SH-SY5Y (cell line): ENCODE measurements around the gene TTC28.

Source experiments
- GATA2 ChIP-seq: IDR thresholded peaks from 2 replicates; pipeline ENCODE4 v1.6.1; 2011; ENCODE audit warnings: mild to moderate bottlenecking, low read depth, low read length
- GATA3 ChIP-seq: IDR thresholded peaks from 2 replicates; pipeline ENCODE4 v1.6.1; 2011; ENCODE audit warnings: low read depth, mild to moderate bottlenecking, low read length, moderate library complexity

DNA sequence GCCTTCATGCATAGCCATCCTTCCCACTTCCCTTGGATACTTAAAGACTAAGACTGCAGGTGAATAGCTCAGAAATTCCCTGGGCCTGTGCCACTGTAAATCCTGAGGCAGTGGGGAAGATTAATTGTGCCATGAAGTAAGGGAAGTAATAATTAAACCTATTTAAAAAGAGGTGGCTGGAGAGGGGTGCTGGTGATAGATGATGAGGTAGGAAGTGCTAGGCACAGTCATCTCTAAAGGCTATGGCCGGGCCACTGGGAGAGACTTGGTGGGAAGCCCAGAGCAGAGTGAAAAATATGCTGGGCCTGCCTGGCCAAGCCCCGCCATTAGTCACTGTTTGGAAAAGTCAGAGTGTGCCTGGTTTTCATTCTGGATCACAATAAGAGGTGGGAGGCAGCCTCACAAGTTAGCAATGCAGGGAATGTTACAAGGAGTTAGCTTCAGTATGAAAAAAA, 563.4 kb downstream of the TTC28 start:
- no peak for TF ChIP-seq GATA3
- no peak for TF ChIP-seq GATA2
